Osteocyte (in vitro differentiated cells): Measurements from ENCODE around the gene PLXNA2. TPM values are rescaled to one million over a fixed set of nuclear protein-coding genes. Genes with fewer than 3 reads are reported as not detected.
A peak's percentile ranks its signal among the peaks of the same experiment; 100 is the strongest.

ENCODE experiments used
- DNase-seq: peaks from one replicate; pipeline ENCODE4 v3.0.0; 2021; ENCODE audit warnings: mixed read lengths; ENCODE audit not compliant: unreplicated experiment; ENCODE audit errors: extremely low spot score
- H3K27ac Mint-ChIP-seq: one replicate; pipeline ENCODE4 v1.8.0; 2021; ENCODE audit warnings: mild to moderate bottlenecking, mixed read lengths; ENCODE audit not compliant: unreplicated experiment
- H3K27me3 Mint-ChIP-seq: one replicate; pipeline ENCODE4 v1.8.0; 2021; ENCODE audit warnings: mixed read lengths; ENCODE audit not compliant: unreplicated experiment
- H3K36me3 Mint-ChIP-seq: one replicate; pipeline ENCODE4 v1.8.0; 2021; ENCODE audit warnings: mixed read lengths; ENCODE audit not compliant: unreplicated experiment
- H3K4me1 Mint-ChIP-seq: one replicate; pipeline ENCODE4 v1.8.0; 2021; ENCODE audit warnings: mixed read lengths; ENCODE audit not compliant: unreplicated experiment
- H3K4me3 Mint-ChIP-seq: one replicate; pipeline ENCODE4 v1.8.0; 2021; ENCODE audit warnings: mild to moderate bottlenecking, moderate library complexity, mixed read lengths; ENCODE audit not compliant: unreplicated experiment
- H3K9me3 Mint-ChIP-seq: one replicate; pipeline ENCODE4 v1.8.0; 2021; ENCODE audit warnings: mixed read lengths; ENCODE audit not compliant: unreplicated experiment
- CTCF ChIP-seq: fragments of 200-600 bp; sonication (generic); IDR thresholded peaks from 2 replicates; pipeline ENCODE4 v1.5.0; 2021; ENCODE audit warnings: antibody characterized with exemption, mild to moderate bottlenecking, moderate library complexity
- total RNA-seq: library from RNA; stranded (reverse); gene quantifications from 2 replicates; pipeline ENCODE4 v1.2.1, GENCODE V29; 2021

Gene PLXNA2
- total RNA-seq, 1 donor from 2014 or later = 19.5 TPM

GRCh38 chr1:208257351-208257750, 13.2 kb upstream of the PLXNA2 start:
- H3K4me3 Mint-ChIP-seq = no peak overlapping the region
- no peak for TF ChIP-seq CTCF

GRCh38 chr1:208256556-208256955, 12.4 kb upstream of the PLXNA2 start:
- TF ChIP-seq CTCF = no peak
- Mint-ChIP-seq H3K4me1 (peaks cover 49% of the 10 kb centered on the region), H3K36me3 (no peaks in the 10 kb centered on the region), H3K27me3 (peaks cover 35% of the 10 kb centered on the region), H3K27ac (peak overlapping the region; percentile 45), H3K4me3 (peak overlapping the region; percentile 1), H3K9me3 (peaks cover 10% of the 10 kb centered on the region)
- no peak for DNase-seq

More at GRCh38 chr1:208257351-208257750, 13.2 kb upstream of the PLXNA2 start:
- DNase-seq = no peak
- no peak overlapping the region for H3K27ac Mint-ChIP-seq
- H3K4me1 Mint-ChIP-seq = peaks cover 46% of the 10 kb centered on the region
- H3K27me3 Mint-ChIP-seq = peaks cover 41% of the 10 kb centered on the region
- no peaks in the 10 kb centered on the region for H3K36me3 Mint-ChIP-seq
- H3K9me3 Mint-ChIP-seq = peaks cover 10% of the 10 kb centered on the region

- H3K9me3 Mint-ChIP-seq = peaks cover 10% of the 10 kb centered on the region
- peak overlapping the region; percentile 1 for H3K4me3 Mint-ChIP-seq
- DNase-seq = no peak
- no peak for TF ChIP-seq CTCF
- peaks cover 34% of the 10 kb centered on the region for H3K27me3 Mint-ChIP-seq
- peak overlapping the region; percentile 45 for H3K27ac Mint-ChIP-seq
- H3K4me1 Mint-ChIP-seq = peaks cover 49% of the 10 kb centered on the region
- H3K36me3 Mint-ChIP-seq = no peaks in the 10 kb centered on the region
Observed at GRCh38 chr1:208256091-208256490, 11.9 kb upstream of the PLXNA2 start.

GRCh38 chr1:208254862-208255261, 10.7 kb upstream of the PLXNA2 start:
- Mint-ChIP-seq H3K9me3 (peaks cover 3% of the 10 kb centered on the region), H3K36me3 (no peaks in the 10 kb centered on the region), H3K27me3 (peaks cover 34% of the 10 kb centered on the region), H3K27ac (no peak overlapping the region), H3K4me1 (peaks cover 49% of the 10 kb centered on the region), H3K4me3 (no peak overlapping the region)
- DNase-seq = no peak
- no peak for TF ChIP-seq CTCF

- Mint-ChIP-seq H3K9me3 (peaks cover 2% of the 10 kb centered on the region), H3K36me3 (no peaks in the 10 kb centered on the region), H3K4me3 (no peak overlapping the region), H3K27ac (peak overlapping the region; percentile 6), H3K27me3 (peaks cover 31% of the 10 kb centered on the region), H3K4me1 (peaks cover 49% of the 10 kb centered on the region)
- DNase-seq = no peak
- TF ChIP-seq CTCF = no peak
Observed at GRCh38 chr1:208254376-208254775, 10.2 kb upstream of the PLXNA2 start.
